HL-60 (cell line): ENCODE results near the gene PRG3.

ENCODE experiments used
- POLR2AphosphoS5 ChIP-seq: IDR thresholded peaks from 2 replicates; pipeline ENCODE4 v1.6.1; 2012; ENCODE audit warnings: low read depth
- TF ChIP-seq, protein P1 (sequence below): IDR thresholded peaks from one replicate; pipeline ENCODE4 v1.5.1; 2011; ENCODE audit warnings: low read length, control low read depth, inconsistent platforms; ENCODE audit not compliant: insufficient read depth

GRCh38 chr11:57331720-57332119 is 49.2 kb downstream of the PRG3 start:
- TF ChIP-seq, protein P1, sequence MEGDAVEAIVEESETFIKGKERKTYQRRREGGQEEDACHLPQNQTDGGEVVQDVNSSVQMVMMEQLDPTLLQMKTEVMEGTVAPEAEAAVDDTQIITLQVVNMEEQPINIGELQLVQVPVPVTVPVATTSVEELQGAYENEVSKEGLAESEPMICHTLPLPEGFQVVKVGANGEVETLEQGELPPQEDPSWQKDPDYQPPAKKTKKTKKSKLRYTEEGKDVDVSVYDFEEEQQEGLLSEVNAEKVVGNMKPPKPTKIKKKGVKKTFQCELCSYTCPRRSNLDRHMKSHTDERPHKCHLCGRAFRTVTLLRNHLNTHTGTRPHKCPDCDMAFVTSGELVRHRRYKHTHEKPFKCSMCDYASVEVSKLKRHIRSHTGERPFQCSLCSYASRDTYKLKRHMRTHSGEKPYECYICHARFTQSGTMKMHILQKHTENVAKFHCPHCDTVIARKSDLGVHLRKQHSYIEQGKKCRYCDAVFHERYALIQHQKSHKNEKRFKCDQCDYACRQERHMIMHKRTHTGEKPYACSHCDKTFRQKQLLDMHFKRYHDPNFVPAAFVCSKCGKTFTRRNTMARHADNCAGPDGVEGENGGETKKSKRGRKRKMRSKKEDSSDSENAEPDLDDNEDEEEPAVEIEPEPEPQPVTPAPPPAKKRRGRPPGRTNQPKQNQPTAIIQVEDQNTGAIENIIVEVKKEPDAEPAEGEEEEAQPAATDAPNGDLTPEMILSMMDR, result no peak
- TF ChIP-seq POLR2AphosphoS5, result no peak
